ENCODE data around the gene GBX1.

The GBX1 gene

DNA sequence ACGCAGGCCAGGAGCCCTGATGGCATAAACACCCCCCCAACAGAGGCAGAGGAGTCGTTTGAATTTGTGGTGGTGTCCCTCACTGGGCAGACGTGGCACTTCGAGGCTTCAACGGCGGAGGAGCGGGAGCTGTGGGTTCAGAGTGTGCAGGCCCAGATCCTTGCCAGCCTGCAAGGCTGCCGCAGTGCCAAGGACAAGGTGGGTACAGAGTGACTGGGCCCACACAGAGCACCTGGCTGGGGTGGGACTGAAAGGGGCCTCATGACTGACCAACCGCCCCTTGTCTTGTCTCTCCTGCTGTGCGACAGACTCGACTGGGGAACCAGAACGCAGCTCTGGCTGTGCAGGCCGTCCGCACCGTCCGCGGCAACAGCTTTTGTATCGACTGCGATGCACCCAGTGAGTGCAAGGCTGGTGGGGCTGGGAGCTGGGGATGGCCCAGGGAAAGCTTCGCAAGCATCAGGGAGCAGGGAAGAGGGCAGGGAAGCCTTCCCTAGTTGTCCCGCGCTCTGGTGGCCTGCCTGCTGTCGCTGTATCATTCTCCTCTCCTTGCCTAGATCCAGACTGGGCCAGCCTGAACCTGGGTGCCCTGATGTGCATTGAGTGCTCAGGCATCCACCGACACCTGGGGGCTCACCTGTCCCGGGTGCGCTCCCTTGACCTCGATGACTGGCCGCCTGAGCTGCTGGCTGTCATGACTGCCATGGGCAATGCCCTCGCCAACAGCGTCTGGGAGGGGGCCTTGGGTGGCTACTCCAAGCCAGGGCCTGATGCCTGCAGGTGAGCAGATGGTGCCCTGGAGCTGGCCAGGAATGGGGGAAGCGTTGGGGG lies 25.4 kb downstream of the GBX1 start:
- no peak for DNase-seq (ENCODE audit: extremely low spot score, insufficient read length, low read depth)
- no peak for FAIRE-seq

GRCh38 chr7:151141311-151141854 lies 26.1 kb downstream of the GBX1 start:
- FAIRE-seq (no peak), DNase-seq (ENCODE audit: extremely low spot score, insufficient read length, low read depth) (no peak)

DNA sequence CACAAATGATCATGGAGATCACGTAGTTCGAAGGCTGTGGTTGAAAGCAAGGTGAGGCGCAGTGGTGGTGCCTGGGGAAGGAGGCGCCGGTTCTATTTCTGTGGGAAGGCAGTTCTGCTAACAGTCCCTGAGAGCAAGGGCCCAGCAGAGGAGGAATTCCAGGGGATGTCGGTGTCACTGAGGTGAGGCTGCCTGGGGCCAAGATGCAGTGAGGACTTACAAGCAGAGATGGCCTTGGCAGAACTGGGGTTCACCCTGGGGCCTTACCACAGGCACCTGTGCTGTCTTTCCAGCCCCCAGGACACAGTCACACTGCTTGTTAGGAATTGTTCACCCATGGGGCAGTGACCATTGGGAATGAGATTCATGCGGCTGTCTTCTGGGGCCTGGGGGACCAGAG lies 26.7 kb downstream of the GBX1 start:
- no peak for FAIRE-seq
- no peak for DNase-seq (ENCODE audit: extremely low spot score, insufficient read length, low read depth)

DNA sequence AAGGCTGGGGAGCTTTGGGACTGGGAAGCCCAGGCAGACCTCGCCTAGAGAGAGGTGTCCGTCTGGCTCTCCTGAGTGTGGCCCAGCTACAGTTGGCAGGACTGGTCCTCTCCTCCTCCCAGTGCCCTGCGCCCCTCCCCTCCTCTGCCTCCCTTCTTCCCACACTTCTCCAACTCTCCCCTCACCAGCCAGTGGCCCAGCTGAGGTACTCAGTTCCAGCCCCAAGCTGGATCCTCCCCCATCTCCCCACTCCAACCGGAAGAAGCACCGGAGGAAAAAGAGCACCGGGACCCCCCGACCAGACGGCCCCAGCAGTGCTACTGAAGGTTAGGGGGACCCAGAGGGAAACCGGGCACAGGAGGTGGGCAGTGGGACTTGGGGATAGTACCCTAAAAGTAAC lies 27.7 kb downstream of the GBX1 start:
- DNase-seq (ENCODE audit: extremely low spot score, insufficient read length, low read depth) (no peak), FAIRE-seq (no peak)

GRCh38 chr7:151139071-151139790 lies 28.3 kb downstream of the GBX1 start:
- FAIRE-seq, result no peak
- DNase-seq (ENCODE audit: extremely low spot score, insufficient read length, low read depth), result no peak

GRCh38 chr7:151138153-151138851 lies 29.2 kb downstream of the GBX1 start:
- DNase-seq (ENCODE audit: extremely low spot score, insufficient read length, low read depth) (no peak), FAIRE-seq (no peak)

DNA sequence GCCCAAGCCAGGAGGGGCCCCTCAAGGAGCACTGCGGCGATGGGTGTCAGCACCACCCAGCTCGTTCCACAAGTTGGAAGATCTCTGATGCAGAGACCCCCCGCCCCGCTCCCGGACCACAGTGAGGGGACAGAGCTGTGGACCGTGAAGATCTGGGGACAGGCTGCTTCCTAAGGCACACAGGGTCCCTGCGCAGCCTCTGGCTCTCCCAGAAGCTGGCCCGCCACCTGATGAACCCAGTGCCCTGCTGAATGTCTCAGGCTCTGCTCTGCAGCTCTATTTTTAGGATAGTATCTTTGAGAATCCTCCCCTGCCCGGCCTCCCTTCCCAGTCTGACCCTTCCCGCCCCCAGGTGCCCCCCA lies 29.7 kb downstream of the GBX1 start:
- FAIRE-seq (no peak), DNase-seq (ENCODE audit: extremely low spot score, insufficient read length, low read depth) (no peak)

DNA sequence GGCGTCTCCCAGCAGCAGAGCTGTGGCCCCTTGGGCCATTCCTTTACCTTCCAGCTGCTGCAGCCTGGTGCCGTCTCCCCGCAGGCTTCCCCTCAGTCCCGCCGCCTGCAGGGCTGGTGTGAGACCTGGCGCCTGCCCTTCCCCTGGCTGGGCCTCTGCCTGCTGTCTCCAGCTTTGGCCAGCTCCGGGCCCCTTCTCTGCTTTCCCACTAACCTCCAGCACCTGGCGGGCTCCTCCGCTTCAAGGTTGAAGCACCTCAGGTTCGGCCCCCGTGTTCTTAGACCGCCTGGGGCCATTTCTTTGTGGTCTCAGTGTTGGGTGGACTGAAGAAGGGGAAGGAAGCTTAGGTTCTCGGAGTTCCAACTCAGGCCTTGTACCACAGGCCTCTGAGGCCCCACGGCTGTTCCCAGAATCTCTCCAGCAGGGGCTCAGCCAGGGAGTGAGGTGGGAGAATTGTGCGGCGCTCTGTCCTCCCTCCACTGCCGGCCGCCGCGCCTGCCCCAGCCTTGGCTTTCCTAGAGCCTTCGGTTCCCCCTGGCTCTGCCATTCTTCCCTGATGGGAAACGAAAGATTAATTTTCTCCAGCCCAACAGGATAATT lies 30.3 kb downstream of the GBX1 start:
- DNase-seq (ENCODE audit: extremely low spot score, insufficient read length, low read depth) (no peak), FAIRE-seq (no peak)

DNA sequence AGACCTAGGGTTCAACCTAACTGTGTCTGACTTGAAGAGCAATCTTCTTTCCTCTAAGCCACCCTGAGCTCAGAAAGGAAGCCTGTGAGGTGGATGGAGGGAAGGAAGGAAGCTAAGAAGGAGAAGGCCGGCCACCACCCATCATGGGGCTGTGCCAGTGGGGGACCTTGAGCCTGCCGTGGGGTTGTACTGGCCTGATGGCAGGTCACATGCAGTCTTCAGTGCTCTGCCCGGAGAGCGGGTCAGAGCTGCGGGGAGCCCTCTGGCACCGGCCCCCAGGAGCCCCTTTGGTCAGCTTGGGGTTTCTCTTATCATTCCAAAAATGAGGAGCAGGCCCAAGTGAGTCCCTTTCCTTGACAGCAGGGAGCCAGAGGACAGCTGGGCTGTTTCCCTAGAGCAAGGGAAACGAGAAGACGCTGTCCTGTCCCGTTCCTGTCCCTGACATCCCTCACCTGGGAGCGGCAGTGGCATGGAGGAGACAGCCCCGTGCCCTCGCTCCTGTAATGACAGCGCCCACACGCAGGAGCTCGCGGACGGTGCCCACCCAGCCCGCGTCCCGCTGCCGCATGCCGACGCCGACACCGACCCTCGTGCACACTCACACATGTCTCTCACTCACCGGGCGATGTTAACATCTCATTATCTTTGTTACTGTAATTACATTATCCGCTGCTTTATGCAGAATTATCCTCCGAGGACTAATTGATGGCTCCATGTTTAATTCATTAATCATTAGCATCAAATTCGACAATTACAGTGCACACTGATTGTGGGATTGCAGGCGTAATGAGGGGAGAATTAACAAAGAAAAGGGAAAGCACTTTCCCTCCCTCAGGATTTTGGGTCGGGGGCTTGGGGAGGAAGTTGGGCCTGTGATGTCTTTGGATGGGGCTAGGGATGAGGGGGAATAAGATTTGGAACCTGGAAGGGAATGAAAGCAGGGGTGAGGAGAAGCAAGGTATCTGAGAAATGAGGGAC lies 31.3 kb downstream of the GBX1 start:
- FAIRE-seq, result no peak
- no peak for DNase-seq (ENCODE audit: extremely low spot score, insufficient read length, low read depth)

GRCh38 chr7:151135525-151135845 lies 32.0 kb downstream of the GBX1 start:
- FAIRE-seq, result no peak
- no peak for DNase-seq (ENCODE audit: extremely low spot score, insufficient read length, low read depth)

DNA sequence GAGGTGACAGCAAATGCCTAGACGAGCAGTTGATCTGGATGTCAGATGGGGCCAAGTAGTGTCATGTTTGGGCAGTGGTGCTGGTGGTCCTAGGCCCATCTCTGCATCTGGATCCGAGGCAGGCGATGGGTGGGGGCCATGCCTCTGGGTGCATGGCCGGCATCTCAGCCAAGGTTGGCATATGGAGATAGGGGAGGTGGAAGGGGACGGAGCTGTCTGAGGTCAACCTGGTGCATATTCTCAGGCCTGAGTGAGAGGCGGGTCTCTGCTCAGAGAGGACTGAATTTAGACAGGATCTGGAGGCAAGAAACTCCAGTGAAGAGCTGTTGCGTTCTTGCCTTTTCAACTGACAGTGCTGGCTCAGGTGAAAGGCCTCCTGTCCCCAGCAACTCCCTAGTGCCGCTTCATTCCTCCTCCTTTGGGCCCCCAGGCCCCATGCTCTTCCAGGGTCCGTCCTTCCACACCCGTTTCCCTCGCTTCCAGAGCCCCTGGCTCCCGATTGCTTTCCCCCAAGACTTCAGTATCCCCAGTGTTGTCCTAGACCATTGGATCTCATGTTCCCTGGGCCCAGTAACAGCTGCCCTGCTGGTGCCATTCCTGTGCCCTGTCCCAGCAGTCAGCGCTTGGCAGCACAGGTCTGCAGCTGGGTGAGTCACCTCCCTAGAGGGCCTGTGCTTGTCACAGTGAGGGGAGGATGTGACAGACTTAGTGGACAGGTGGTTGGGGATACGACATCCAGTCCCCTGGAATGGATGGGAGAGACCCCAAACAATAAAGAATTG lies 32.6 kb downstream of the GBX1 start:
- no peak for DNase-seq (ENCODE audit: extremely low spot score, insufficient read length, low read depth)
- FAIRE-seq, result no peak

DNA sequence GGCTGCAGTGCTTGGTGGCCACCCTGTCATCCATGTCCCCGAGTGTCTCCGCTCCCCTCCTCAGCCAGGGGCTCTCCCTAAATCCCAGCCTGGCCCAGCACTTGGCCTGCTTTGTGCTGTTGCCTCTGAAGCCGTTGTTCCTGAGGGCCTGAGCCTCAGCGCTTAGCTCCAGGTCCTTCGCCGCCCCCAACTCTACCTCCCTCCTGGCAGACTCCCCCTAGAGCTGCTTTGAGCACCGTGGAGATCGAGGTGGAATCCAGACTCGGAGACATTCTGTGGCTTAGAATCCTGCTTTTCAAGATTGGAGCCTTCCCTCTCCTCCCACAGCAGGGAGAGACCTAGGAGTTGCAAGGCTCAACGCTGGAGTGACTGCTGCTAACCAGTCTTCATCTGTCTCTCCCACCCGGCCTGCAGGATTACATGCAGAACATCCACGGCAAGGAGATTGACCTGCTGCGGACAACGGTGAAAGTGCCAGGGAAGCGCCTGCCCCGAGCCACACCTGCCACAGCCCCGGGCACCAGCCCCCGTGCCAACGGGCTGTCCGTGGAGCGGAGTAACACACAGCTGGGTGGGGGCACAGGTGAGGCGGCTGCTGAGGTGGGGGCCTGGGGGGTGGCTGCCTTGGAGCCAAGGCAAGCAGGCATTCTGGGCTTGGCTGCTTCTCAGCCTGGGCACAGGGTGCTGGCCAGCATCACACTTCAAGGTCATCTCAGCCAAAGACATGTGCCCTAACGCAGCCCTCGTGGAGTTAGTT lies 33.3 kb downstream of the GBX1 start:
- DNase-seq (ENCODE audit: extremely low spot score, insufficient read length, low read depth), result no peak
- no peak for FAIRE-seq

GRCh38 chr7:151133266-151133985 lies 34.1 kb downstream of the GBX1 start:
- DNase-seq (ENCODE audit: extremely low spot score, insufficient read length, low read depth) (no peak), FAIRE-seq (no peak)

DNA sequence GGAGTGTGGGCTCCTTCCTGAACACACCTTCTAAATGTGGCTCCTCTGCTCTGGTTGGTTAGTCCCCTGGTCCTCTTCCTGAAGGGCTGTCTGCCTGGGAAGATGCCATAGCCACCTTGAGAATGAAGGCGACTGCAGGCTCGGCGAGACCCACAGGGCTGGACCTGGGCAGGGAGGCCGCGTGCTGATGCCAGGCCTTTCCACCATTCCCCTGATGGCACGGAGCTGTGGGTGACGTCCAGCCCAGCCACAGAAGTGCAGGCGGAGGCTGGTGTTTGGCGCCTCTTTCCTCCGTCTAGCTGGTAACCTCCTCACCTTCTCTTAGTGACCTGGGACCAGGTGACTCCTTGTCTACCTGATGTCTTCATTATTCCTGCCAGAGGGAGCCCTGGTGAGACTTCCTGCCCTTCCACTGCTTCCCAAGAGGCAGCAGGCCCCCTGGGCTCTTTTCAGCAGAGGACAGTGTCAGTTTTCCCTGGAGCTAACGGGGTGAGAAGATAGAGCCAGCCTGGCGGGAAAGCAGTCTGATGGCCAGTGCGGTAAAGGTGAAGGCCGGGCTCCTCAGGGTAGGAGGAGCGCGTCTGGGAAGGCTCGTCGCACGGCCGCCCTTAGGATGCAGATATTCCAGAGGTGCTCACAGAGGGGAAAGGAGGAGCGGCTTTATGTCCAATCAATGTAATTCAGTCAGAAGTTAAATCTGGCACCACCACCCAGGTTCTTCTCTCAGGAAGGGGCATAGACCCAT lies 34.9 kb downstream of the GBX1 start:
- FAIRE-seq, result no peak
- no peak for DNase-seq (ENCODE audit: extremely low spot score, insufficient read length, low read depth)

GRCh38 chr7:151131592-151132293 lies 35.8 kb downstream of the GBX1 start:
- FAIRE-seq (no peak), DNase-seq (ENCODE audit: extremely low spot score, insufficient read length, low read depth) (no peak)

DNA sequence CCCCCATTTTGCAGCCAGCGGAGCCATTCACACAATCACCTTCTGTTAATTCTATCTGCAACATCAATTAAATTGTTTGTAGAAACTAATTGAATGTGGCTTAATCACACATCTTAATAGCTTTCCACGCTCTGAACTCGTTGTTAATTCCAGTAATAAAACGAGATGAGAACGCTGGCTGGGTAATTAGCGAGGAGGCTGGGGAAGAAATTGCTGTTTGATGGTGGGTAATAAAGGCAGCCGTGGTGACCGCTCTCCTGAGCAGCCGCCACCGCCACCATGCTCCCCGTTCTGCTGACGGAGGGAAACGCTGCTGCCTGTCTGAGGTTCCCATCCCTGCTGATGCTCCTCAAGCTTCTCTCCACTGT lies 36.3 kb downstream of the GBX1 start:
- no peak for FAIRE-seq
- no peak for DNase-seq (ENCODE audit: extremely low spot score, insufficient read length, low read depth)

All from GM18507 (cell line).